SK-N-SH treated with all-trans-retinoic acid at 6 μM for 48 hours (cell line): Measurements from ENCODE around the gene ZBTB5.

ENCODE experiments used
- ARNTL ChIP-seq: fragments of 450-650 bp; formaldehyde crosslinking; IDR thresholded peaks from 2 replicates; pipeline ENCODE4 v1.5.0; 2020; ENCODE audit warnings: low read depth, mild to moderate bottlenecking, moderate library complexity, borderline replicate concordance
- CSDC2 ChIP-seq: fragments of 250-450 bp; sonication (Bioruptor Pico); IDR thresholded peaks from 2 replicates; pipeline ENCODE4 v1.5.0; 2020; ENCODE audit warnings: mild to moderate bottlenecking, moderate library complexity
- CSRNP3 ChIP-seq: fragments of 250-450 bp; sonication (Bioruptor Pico); IDR thresholded peaks from 2 replicates; pipeline ENCODE4 v1.5.1; 2021; ENCODE audit warnings: mild to moderate bottlenecking, moderate library complexity
- ESRRG ChIP-seq: fragments of 250-450 bp; sonication (Bioruptor Pico); IDR thresholded peaks from 2 replicates; pipeline ENCODE4 v1.6.1; 2021; ENCODE audit warnings: mild to moderate bottlenecking
- GLIS3 ChIP-seq: fragments of 250-450 bp; sonication (Bioruptor Pico); IDR thresholded peaks from 2 replicates; pipeline ENCODE4 v1.5.0; 2020; ENCODE audit warnings: mild to moderate bottlenecking, moderate library complexity
- ISL1 ChIP-seq: fragments of 250-450 bp; sonication (Bioruptor Pico); IDR thresholded peaks from 2 replicates; pipeline ENCODE4 v2.1.2; 2022; ENCODE audit warnings: mild to moderate bottlenecking, moderate library complexity
- RARB ChIP-seq: fragments of 250-450 bp; sonication (Bioruptor Pico); IDR thresholded peaks from 2 replicates; pipeline ENCODE4 v1.8.0; 2021; ENCODE audit warnings: mild to moderate bottlenecking, moderate library complexity
- TOX ChIP-seq: fragments of 250-450 bp; sonication (Bioruptor Pico); IDR thresholded peaks from 2 replicates; pipeline ENCODE4 v1.8.0; 2021; ENCODE audit warnings: mild to moderate bottlenecking, moderate library complexity, borderline replicate concordance
- ZC3H10 ChIP-seq: fragments of 250-450 bp; sonication (Bioruptor Pico); IDR thresholded peaks from 2 replicates; pipeline ENCODE4 v1.5.1; 2021; ENCODE audit warnings: mild to moderate bottlenecking, moderate library complexity
- ZFP3 ChIP-seq: fragments of 250-450 bp; sonication (Bioruptor Pico); IDR thresholded peaks from 2 replicates; pipeline ENCODE4 v1.5.0; 2020; ENCODE audit warnings: mild to moderate bottlenecking, moderate library complexity
- ZFP30 ChIP-seq: fragments of 450-650 bp; formaldehyde crosslinking; IDR thresholded peaks from 2 replicates; pipeline ENCODE4 v1.5.0; 2022; ENCODE audit warnings: mild to moderate bottlenecking, moderate library complexity
- ZNF8 ChIP-seq: fragments of 450-650 bp; formaldehyde crosslinking; IDR thresholded peaks from 2 replicates; pipeline ENCODE4 v1.5.0; 2020; ENCODE audit warnings: mild to moderate bottlenecking, moderate library complexity
- TF ChIP-seq, protein P1 (sequence below): fragments of 250-450 bp; sonication (Bioruptor Pico); IDR thresholded peaks from 2 replicates; pipeline ENCODE4 v1.8.0; 2020; ENCODE audit warnings: mild to moderate bottlenecking, moderate library complexity, borderline replicate concordance
- TF ChIP-seq, protein P2 (sequence below): fragments of 250-450 bp; sonication (Bioruptor Pico); IDR thresholded peaks from 2 replicates; pipeline ENCODE4 v1.8.0; 2021; ENCODE audit warnings: low read depth, mild to moderate bottlenecking, moderate library complexity, borderline replicate concordance

GRCh38 chr9:37410354-37410861 lies 54.8 kb downstream of the ZBTB5 start:
- TF ChIP-seq ESRRG (CRISPR knock-in tag) (no peak), ZFP30 (CRISPR knock-in tag) (no peak), CSDC2 (CRISPR knock-in tag) (no peak), ZC3H10 (CRISPR knock-in tag) (no peak), ZFP3 (CRISPR knock-in tag) (no peak), RARB (no peak), TOX (CRISPR knock-in tag) (no peak), ZNF8 (no peak), ARNTL (no peak), ISL1 (CRISPR knock-in tag) (no peak), CSRNP3 (CRISPR knock-in tag) (no peak), GLIS3 (CRISPR knock-in tag) (no peak)
- TF ChIP-seq, protein P1, sequence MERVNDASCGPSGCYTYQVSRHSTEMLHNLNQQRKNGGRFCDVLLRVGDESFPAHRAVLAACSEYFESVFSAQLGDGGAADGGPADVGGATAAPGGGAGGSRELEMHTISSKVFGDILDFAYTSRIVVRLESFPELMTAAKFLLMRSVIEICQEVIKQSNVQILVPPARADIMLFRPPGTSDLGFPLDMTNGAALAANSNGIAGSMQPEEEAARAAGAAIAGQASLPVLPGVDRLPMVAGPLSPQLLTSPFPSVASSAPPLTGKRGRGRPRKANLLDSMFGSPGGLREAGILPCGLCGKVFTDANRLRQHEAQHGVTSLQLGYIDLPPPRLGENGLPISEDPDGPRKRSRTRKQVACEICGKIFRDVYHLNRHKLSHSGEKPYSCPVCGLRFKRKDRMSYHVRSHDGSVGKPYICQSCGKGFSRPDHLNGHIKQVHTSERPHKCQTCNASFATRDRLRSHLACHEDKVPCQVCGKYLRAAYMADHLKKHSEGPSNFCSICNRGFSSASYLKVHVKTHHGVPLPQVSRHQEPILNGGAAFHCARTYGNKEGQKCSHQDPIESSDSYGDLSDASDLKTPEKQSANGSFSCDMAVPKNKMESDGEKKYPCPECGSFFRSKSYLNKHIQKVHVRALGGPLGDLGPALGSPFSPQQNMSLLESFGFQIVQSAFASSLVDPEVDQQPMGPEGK (CRISPR knock-in tag), result no peak
- TF ChIP-seq, protein P2, sequence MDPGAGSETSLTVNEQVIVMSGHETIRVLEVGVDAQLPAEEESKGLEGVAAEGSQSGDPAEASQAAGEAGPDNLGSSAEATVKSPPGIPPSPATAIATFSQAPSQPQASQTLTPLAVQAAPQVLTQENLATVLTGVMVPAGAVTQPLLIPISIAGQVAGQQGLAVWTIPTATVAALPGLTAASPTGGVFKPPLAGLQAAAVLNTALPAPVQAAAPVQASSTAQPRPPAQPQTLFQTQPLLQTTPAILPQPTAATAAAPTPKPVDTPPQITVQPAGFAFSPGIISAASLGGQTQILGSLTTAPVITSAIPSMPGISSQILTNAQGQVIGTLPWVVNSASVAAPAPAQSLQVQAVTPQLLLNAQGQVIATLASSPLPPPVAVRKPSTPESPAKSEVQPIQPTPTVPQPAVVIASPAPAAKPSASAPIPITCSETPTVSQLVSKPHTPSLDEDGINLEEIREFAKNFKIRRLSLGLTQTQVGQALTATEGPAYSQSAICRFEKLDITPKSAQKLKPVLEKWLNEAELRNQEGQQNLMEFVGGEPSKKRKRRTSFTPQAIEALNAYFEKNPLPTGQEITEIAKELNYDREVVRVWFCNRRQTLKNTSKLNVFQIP, result no peak
